BE2C (cell line): ENCODE data around the gene SOX8.

ENCODE experiments used
- DNase-seq: peaks from one replicate; pipeline ENCODE4 v3.0.0-alpha.2; 2020
- H3K27me3 ChIP-seq: fragments of 250-450 bp; sonication (Bioruptor Pico); 2 replicates; pipeline ENCODE4 v1.5.1; 2020; ENCODE audit warnings: mild to moderate bottlenecking
- H3K36me3 ChIP-seq: fragments of 250-450 bp; sonication (Bioruptor Pico); 2 replicates; pipeline ENCODE4 v1.5.1; 2020; ENCODE audit warnings: mild to moderate bottlenecking
- H3K4me1 ChIP-seq: fragments of 250-450 bp; sonication (Bioruptor Pico); 2 replicates; pipeline ENCODE4 v1.5.1; 2020
- H3K4me3 ChIP-seq: 2 replicates; pipeline ENCODE4 v1.5.1; 2011; ENCODE audit warnings: low read depth, low read length
- H3K9me3 ChIP-seq: fragments of 250-450 bp; sonication (Bioruptor Pico); 2 replicates; pipeline ENCODE4 v1.5.1; 2020
- TF ChIP-seq, protein P1 (sequence below): IDR thresholded peaks from 2 replicates; pipeline ENCODE4 v1.5.1; 2012; ENCODE audit warnings: mild to moderate bottlenecking, low read depth, low read length

The SOX8 gene

DNA sequence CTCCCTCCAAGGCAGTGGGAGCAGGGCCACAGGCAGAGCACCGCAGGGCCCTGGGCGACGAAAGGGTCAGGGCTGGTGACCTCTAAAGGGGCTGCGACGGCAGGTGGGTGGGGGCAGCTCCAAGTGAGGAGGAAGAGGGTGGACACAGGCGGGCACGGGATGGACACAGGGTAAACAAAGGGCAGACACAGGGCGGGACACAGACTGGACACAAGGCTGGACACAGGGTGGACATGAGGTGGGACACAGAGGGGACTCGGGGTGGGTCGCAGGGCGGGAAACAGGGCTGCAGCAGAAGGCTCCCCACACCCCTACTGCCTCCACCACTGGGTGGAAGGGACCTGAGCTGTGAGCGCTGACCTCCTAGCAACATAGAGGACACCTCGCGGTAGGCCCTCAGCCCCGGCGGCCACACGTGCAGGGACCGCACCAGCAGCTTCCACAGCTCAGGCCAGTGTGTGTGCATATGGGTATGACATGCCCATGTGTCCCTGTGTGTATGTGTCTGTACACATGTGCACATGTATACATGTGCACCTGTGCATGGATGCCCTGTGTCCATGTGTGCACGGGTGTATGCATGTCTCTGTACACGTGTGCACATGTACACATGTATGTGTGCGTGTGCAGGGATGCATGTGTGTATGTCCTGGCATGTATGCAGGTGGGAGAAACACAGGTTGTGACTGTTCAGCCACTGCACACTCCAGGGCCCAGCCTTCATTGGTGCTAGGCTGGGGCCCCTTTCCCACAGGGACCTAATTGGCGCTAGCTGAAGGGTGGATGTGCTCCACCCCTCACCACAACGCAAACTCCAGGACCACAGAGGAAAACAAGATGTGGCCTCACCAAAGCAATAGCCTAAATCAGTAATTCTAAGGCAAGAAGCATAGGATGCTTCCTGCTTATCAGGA, 18.4 kb upstream of the SOX8 start:
- H3K9me3 ChIP-seq: no peaks in the 10 kb centered on the region
- H3K36me3 ChIP-seq: peaks cover 3% of the 10 kb centered on the region
- no peaks in the 10 kb centered on the region for H3K4me1 ChIP-seq
- TF ChIP-seq, protein P1, sequence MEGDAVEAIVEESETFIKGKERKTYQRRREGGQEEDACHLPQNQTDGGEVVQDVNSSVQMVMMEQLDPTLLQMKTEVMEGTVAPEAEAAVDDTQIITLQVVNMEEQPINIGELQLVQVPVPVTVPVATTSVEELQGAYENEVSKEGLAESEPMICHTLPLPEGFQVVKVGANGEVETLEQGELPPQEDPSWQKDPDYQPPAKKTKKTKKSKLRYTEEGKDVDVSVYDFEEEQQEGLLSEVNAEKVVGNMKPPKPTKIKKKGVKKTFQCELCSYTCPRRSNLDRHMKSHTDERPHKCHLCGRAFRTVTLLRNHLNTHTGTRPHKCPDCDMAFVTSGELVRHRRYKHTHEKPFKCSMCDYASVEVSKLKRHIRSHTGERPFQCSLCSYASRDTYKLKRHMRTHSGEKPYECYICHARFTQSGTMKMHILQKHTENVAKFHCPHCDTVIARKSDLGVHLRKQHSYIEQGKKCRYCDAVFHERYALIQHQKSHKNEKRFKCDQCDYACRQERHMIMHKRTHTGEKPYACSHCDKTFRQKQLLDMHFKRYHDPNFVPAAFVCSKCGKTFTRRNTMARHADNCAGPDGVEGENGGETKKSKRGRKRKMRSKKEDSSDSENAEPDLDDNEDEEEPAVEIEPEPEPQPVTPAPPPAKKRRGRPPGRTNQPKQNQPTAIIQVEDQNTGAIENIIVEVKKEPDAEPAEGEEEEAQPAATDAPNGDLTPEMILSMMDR: no peak
- no peak overlapping the region for H3K4me3 ChIP-seq
- DNase-seq: no peak
- H3K27me3 ChIP-seq: no peaks in the 10 kb centered on the region

DNA sequence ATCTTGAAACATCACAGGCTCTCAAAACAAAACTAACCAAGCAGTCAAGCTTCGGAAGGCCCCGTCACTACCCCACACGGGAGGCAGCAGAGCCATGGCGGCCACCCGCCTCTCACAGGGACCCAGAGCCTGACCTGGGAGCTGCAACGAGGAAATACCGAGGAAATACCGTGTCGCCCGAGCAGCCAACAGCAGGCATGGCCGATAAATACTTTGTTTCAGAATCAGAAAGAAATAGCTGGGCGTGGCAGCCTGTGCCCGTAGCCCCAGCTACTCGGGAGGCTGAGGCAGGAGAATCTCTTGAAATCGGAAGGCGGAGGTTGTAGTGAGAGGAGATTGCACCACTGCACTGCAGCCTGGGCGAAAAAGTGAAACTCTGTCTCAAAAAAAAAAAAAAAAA, 17.7 kb upstream of the SOX8 start:
- TF ChIP-seq, protein P1: no peak
- no peak overlapping the region for H3K4me3 ChIP-seq
- DNase-seq: no peak

DNA sequence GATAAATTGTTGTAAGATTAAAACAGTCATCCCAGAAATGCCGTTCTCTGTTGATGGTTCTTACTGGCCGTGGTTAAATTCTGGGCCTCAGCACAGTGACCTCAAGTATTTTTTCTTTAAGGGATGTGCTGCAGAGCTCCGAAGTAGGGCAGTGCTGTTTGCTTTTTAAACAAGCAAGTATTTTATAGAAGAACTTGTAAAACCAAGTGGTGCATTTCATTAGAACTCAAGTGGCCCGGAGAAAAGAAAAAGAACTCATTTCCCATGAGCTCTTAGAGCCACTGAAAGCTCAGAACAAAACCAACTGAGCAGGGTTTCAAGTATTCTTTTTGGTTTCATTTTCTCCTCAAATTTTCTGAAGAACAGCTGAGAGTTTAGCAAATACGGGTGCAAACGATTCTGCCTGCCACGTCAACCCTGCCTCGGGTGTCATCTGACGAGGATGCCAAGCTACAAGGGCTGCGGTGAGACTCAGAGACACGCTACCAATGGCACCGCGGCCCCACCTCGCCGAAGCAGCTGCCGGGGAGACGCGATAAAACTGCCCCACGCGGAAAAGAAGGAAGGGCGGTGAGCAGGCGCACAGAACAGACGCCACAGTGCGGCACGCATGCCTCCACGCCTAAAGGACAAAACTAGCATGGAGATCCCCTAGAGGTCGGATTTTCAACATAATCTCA, 17.1 kb upstream of the SOX8 start:
- Histone ChIP-seq H3K4me1 (no peaks in the 10 kb centered on the region), H3K27me3 (no peaks in the 10 kb centered on the region), H3K9me3 (no peaks in the 10 kb centered on the region), H3K4me3 (no peak overlapping the region), H3K36me3 (peaks cover 3% of the 10 kb centered on the region)
- TF ChIP-seq, protein P1: no peak
- DNase-seq: no peak

More for the DNA sequence above, 17.7 kb upstream of the SOX8 start:
- H3K27me3 ChIP-seq: no peaks in the 10 kb centered on the region
- H3K9me3 ChIP-seq: no peaks in the 10 kb centered on the region
- H3K4me1 ChIP-seq: no peaks in the 10 kb centered on the region
- peaks cover 3% of the 10 kb centered on the region for H3K36me3 ChIP-seq

DNA sequence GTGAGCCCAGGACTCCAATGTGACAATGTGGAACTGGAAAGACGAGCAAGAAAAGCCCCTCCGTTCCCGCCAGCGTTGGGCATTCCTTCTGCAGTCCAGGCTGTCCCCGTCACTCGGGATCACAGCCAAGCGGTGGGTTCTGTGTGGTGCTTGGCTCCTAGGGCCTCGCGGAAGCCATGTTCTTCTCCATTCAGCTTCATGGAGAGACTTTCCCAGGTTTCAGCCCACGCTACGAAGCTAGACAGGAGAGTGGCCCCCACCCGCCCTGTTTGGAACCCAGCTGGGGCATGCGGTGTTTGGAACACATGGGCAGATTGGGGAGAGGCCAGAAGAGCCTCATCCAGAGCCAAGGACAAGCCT, 16.6 kb upstream of the SOX8 start:
- no peaks in the 10 kb centered on the region for H3K4me1 ChIP-seq
- DNase-seq: no peak
- H3K4me3 ChIP-seq: no peak overlapping the region
- H3K9me3 ChIP-seq: no peaks in the 10 kb centered on the region
- H3K36me3 ChIP-seq: peaks cover 3% of the 10 kb centered on the region
- TF ChIP-seq, protein P1: no peak
- no peaks in the 10 kb centered on the region for H3K27me3 ChIP-seq

DNA sequence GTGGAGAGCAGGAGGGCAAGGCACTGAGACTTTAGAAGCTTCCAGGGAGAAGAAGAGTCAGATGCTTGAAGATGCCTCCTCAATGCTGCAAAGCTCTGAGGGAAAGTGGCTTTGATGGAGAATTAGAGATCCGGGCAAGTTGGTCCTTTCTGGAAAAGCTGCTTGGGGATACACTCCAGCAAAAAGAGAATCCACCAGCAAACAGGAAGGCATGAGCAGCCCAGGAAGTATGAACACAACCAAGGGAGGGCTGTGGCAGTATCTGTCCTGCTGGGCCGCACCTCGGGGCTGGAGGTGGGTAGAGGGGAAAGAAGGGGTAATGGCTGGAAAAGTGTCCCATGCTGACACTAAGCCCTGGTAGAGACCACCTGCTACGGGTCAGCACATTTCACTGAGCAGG, 16.1 kb upstream of the SOX8 start:
- H3K4me1 ChIP-seq: no peaks in the 10 kb centered on the region
- H3K9me3 ChIP-seq: no peaks in the 10 kb centered on the region
- H3K4me3 ChIP-seq: no peak overlapping the region
- no peaks in the 10 kb centered on the region for H3K27me3 ChIP-seq
- TF ChIP-seq, protein P1: no peak
- peaks cover 3% of the 10 kb centered on the region for H3K36me3 ChIP-seq
- DNase-seq: no peak

DNA sequence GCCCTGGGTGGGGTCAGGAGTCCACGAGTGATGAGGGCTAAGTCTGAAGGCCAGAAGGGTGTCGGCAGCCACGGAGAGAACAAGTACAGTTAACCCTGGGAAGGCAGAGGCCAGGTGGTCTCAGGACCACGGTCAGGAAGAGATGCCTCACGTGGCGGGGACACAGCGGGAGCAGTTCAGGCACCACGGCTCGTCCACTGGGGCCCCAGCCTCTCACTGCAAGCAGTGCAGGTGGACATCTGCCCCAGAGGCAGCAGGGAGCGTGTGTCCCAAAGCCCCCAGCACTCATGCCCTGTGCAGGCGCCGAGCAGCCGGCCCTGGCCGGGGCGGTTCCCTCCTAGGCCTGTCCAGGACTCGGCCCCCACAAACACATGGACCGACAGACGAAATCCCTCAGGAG, 15.5 kb upstream of the SOX8 start:
- no peak for DNase-seq
- no peaks in the 10 kb centered on the region for H3K9me3 ChIP-seq
- TF ChIP-seq, protein P1: no peak
- H3K27me3 ChIP-seq: no peaks in the 10 kb centered on the region
- H3K4me1 ChIP-seq: no peaks in the 10 kb centered on the region
- H3K4me3 ChIP-seq: no peak overlapping the region
- peaks cover 3% of the 10 kb centered on the region for H3K36me3 ChIP-seq
